Stimulated activated memory B cell treated with anti-CD40 and anti-IgM and Interleukin-4, amounts not matched to agents 10 μg/mL and 1 μg/mL and 100 μg/mL, for 72 hours (primary cell): ENCODE measurements around the gene CHRNA5.

Source experiments
- ATAC-seq: fragments of 150-1000 bp; cut with Tn5 transposase; 2 replicates; pipeline ENCODE4 v1.10.0; 2021
- H3K27ac Mint-ChIP-seq: one replicate; pipeline ENCODE4 v1.8.0; 2022; ENCODE audit warnings: mild to moderate bottlenecking, mixed read lengths
- H3K27me3 Mint-ChIP-seq: one replicate; pipeline ENCODE4 v1.8.0; 2022; ENCODE audit warnings: mixed read lengths
- H3K36me3 Mint-ChIP-seq: one replicate; pipeline ENCODE4 v1.8.0; 2022; ENCODE audit warnings: mixed read lengths
- H3K4me1 Mint-ChIP-seq: one replicate; pipeline ENCODE4 v1.8.0; 2022; ENCODE audit warnings: mixed read lengths
- H3K4me3 Mint-ChIP-seq: one replicate; pipeline ENCODE4 v1.8.0; 2022; ENCODE audit warnings: mild to moderate bottlenecking, moderate library complexity, mixed read lengths
- H3K9me3 Mint-ChIP-seq: one replicate; pipeline ENCODE4 v1.8.0; 2022; ENCODE audit warnings: mixed read lengths

CHRNA5 gene

DNA sequence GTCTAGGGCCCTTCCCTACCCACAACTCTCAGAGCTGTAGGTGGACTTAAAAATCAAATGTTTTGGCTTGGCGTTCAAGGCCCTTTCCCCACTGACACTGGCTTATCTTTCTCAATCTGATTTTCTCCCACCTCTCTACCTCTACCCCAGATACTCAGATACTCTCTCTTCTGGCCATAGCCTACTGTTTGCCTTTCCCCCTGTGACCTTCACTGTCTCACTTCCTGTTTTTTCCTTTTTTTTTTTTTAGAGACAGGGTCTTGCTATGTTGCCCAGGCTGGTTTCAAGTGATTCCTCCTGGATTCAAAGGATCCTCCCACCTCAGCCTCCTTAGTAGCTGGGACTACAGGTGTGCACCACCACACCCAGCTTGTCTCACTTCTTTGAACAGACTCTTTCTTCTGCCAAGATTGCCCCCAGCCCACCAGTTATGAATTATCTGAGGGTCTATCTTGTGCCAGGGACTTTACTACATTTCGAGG lies 71.1 kb downstream of the CHRNA5 start:
- H3K27ac Mint-ChIP-seq, result no peak overlapping the region
- no peak for ATAC-seq
- H3K4me1 Mint-ChIP-seq, result peaks cover 4% of the 10 kb centered on the region
- H3K36me3 Mint-ChIP-seq, result no peaks in the 10 kb centered on the region
- no peak overlapping the region for H3K4me3 Mint-ChIP-seq
- H3K27me3 Mint-ChIP-seq, result peaks cover 56% of the 10 kb centered on the region
- H3K9me3 Mint-ChIP-seq, result peaks cover 8% of the 10 kb centered on the region

DNA sequence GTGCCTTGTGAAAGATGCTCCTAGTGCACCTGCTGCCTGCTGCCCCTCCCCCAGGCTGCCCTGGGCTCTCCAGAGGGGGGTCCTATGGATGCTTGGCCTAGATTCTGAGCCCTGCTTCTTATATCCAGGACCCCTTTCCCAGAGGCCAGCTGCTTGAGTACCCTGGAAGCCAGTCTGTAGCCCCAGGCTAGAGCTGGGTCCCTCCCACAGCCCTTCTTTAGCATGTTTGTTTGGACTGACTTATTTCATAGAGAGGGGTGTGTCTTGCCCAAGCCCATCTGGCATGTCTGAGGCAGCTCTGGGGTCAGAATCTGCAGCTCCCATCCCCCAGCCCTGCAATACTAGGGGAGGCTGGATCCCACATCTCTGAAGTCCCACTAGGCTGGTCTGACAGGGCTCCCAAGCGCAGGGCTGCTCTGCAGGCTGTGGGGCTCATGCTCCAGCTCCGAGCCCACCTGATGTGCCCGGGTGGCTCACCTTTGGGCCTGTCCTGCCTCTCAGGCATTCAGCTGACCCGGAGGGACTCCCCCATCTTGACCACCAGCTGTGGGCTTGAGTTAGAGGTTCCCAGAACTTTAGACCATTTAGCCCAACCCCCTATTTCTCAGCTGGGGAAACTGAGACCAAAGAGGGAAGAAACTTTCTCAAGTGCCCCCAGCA lies 72.6 kb downstream of the CHRNA5 start:
- H3K27ac Mint-ChIP-seq, result no peak overlapping the region
- peaks cover 5% of the 10 kb centered on the region for H3K9me3 Mint-ChIP-seq
- H3K27me3 Mint-ChIP-seq, result peaks cover 55% of the 10 kb centered on the region
- no peak overlapping the region for H3K4me3 Mint-ChIP-seq
- H3K36me3 Mint-ChIP-seq, result no peaks in the 10 kb centered on the region
- H3K4me1 Mint-ChIP-seq, result peaks cover 7% of the 10 kb centered on the region
- no peak for ATAC-seq

DNA sequence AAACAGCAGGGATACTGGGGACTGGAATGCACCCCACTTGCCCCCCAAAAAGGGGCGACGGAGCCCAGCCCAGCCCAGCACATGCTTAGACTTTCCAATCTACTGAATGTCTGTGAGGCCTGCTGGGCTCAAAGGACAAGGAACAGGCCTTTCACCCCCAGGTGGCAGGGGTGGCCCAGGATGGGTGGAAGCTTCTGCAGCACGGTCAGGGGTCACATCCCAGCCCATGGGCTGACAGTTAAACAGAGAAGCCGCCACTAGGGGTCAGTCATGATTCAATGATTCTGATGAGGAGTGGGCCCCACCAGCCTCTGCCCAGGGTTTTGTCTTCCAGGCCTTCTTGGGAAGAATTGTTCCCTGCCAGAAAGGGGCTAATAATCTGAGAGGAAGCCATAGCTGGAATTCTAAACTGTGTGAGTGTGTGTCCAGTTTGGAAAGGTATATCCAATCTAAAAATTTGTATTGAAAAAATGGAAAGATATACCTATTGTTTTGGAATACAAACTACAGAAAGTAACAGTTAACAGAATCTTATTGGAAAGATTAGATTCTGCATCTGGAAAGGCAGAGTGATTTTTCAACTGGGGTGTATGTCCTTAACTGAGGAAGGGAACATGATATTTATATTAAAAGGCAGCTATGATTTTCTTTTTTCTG lies 73.5 kb downstream of the CHRNA5 start:
- Mint-ChIP-seq H3K27ac (no peak overlapping the region), H3K36me3 (no peaks in the 10 kb centered on the region), H3K4me1 (peaks cover 7% of the 10 kb centered on the region), H3K4me3 (no peak overlapping the region), H3K27me3 (peaks cover 47% of the 10 kb centered on the region), H3K9me3 (no peaks in the 10 kb centered on the region)
- ATAC-seq, result peak; percentile 68

DNA sequence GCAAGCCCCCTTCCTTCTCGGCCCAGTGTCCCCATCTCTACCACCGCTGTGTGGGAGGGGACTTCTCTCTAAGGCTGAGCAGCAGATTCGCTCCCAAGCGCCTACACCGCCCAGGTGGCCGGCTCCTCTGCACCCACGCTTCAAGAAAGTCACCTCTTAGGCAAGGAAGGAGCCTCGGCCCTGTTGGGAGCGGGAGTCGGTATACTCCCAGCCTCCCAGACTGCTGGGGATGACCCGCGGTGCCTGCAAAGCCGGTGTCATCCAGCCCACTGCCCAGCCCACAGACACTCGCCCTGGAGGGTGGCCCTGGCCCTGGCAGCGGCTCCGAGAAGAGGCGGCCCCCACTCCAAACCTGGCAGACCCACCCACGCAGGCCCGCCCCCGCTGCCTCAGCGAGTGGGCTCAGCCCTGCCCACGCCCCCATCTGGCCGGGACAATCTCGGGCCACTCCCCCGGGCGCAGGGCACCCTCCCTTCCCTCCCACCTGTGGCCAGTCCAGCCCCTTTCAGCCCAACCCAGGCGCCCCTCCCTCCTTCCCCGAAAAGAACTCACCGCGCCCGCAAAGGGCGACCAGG lies 75.3 kb downstream of the CHRNA5 start:
- no peaks in the 10 kb centered on the region for H3K9me3 Mint-ChIP-seq
- peaks cover 45% of the 10 kb centered on the region for H3K27me3 Mint-ChIP-seq
- ATAC-seq, result no peak
- peaks cover 7% of the 10 kb centered on the region for H3K4me1 Mint-ChIP-seq
- no peaks in the 10 kb centered on the region for H3K36me3 Mint-ChIP-seq
- no peak overlapping the region for H3K27ac Mint-ChIP-seq
- peak overlapping the region; percentile 18 for H3K4me3 Mint-ChIP-seq

DNA sequence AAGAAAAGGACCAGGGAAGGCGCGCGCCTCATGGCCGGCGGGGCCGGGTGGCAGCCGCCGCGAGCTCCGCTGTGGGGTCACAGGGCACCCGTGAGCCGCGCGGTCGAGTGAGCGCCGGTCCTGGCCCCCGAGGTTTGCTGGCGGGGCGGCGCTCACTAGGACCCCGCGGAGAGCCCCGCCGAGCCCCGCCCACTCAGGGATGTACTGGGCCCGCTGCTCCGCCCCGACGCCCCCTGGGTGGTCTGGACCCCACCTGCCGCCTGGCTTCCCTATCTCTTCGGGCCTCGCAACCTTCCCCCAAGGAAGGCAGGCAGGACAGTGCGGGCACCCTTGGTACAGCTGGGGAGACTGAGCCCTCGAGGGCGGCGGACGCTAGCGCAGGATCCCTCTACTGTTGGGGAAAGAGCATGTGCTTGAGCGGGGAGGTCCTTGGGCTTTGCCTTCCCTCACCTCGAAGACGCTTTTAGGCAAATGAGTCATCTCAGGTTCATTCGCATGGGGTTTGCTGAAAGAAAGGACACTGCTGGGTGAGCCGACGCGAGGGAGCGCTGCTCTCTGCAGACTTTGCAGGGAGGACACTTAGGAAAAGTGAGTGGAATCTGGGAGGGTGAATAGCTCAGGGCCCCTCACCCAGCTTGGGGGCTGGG lies 75.9 kb downstream of the CHRNA5 start, which contains the start of gene CHRNB4:
Gene CHRNB4, minus strand, starts transcription at position 109 of the 647 bp plus-strand sequence. Its CDS starts 77 bp downstream, at position 32.
- Mint-ChIP-seq H3K36me3 (no peaks in the 10 kb centered on the region), H3K27me3 (peaks cover 42% of the 10 kb centered on the region), H3K27ac (no peak within 1 kb of the TSS), H3K4me1 (peaks cover 7% of the 10 kb centered on the region), H3K4me3 (peak within 1 kb of the TSS; percentile 74), H3K9me3 (no peaks in the 10 kb centered on the region)
- ATAC-seq, result peak; percentile 51

DNA sequence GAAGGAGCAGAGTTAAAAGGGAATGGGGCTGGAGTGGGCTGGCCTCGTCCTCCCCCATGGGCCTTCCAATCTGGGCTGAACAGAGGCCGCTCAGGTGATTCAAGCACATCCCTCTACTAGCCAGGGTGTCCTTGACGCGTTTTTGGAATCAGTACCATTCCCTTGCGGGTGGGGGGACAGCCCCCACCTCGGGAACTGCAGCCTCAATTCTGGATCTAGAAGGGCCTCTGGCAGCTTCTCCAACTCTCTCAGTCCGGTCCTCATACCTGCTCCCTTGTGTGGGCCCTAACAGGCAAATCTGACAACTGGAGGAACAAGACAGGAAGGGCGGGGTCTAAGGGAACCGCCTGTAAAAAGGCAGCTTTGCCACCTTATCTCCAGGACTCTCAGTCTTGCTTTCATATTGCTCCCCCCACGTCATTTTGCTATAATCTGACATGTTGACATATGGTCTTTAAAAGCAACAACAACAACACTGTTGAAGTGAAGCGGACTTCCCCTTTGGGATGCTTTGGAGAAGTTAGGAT lies 76.5 kb downstream of the CHRNA5 start:
- Mint-ChIP-seq H3K27ac (no peak overlapping the region), H3K27me3 (peaks cover 36% of the 10 kb centered on the region), H3K36me3 (no peaks in the 10 kb centered on the region), H3K4me3 (peak overlapping the region; percentile 74), H3K9me3 (no peaks in the 10 kb centered on the region), H3K4me1 (peaks cover 7% of the 10 kb centered on the region)
- ATAC-seq, result no peak

DNA sequence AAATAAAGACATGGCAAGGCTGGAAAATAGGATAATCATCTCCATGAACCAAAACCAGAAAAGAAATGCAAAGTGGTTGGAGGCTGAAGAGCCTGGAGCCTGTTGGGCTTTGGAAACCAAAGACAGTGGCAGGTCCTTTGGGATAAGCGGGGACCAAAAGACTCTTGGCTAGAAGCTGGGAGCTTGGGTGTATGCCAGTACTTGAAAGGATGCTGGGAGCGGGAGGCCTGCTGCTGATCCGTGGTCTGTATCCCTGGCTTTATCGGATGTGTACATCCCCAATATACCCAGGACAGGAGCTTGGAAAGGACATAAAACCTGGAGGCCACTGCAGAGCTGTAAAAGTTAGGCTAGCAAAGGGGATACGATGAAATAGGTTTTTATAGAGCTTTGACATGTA lies 77.0 kb downstream of the CHRNA5 start:
- Mint-ChIP-seq H3K4me1 (peaks cover 7% of the 10 kb centered on the region), H3K27me3 (peaks cover 32% of the 10 kb centered on the region), H3K4me3 (no peak overlapping the region), H3K27ac (no peak overlapping the region), H3K36me3 (no peaks in the 10 kb centered on the region), H3K9me3 (no peaks in the 10 kb centered on the region)
- no peak for ATAC-seq
